Inflammatory macrophage (primary cell): ENCODE data around the gene CNGB1.
"Not testable (repeated sequence)": the region's sequence is repeated elsewhere in the genome, so short reads cannot be mapped to it uniquely, and the experiment has no call there.

Experiments
- DNase-seq, 2 donors: peaks; one replicate each; pipeline ENCODE4 v3.0.0-alpha.2; 2020 to 2022

The CNGB1 gene

GRCh38 chr16:57848181-57848580 is 122.7 kb downstream of the CNGB1 start:
- no peak for DNase-seq

GRCh38 chr16:57846931-57847330 is 124.0 kb downstream of the CNGB1 start:
- DNase-seq: not testable (repeated sequence)

DNA sequence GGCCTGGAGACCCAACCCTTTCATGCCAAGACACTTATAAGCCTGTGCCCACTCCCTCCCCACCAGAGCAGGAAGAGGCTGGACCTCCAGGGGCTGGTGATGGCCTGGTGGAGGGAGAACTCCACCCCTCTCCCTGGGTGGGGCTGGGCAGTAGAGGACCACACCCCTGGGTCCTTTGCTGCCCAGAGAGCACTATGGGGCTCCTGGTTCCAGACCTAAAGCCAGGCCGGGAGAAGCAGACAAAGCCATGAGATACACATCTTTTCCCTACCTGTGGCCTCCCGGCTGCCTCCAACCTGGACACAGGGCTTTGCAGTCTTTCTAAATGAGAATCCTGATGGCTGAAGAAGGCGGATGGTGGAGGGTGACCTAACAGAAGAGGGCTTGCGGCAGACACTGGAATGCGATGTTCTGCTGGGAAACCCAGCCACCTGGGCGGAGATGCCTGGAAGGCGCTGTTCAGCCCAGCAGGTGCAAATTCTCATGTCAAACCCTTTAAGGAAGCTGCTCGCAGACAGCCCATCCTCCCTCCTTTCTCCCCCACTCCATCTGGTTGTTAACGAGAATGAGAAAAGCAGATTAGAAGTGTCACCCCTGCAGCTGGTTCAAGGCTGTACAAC is 124.7 kb downstream of the CNGB1 start:
- no peak for DNase-seq

GRCh38 chr16:57845115-57845514 is 125.8 kb downstream of the CNGB1 start:
- no peak for DNase-seq

GRCh38 chr16:57844416-57845030 is 126.4 kb downstream of the CNGB1 start:
- DNase-seq: no peak

- no peak for DNase-seq
Observed at GRCh38 chr16:57843400-57843799, 127.5 kb downstream of the CNGB1 start.

DNA sequence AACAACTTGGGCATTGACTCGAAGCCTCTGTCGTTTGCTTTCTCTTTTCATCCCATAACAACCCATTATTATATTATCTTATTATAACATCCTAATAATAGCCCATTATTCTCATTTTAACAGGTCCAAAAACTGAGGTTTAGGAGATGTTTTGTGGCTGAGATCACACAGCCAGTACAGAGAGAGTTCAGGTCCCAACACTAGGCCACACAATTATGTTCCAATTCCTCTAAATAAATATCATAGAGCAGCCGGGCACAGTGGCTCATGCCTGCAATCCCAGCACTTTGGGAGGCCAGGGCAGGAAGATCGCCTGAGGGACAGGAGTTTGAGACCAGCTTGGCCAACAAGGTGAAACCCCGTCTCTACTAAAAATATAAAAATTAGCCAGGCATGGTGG is 128.3 kb downstream of the CNGB1 start:
- no peak for DNase-seq

GRCh38 chr16:57840833-57841232 is 130.1 kb downstream of the CNGB1 start:
- no peak for DNase-seq

DNA sequence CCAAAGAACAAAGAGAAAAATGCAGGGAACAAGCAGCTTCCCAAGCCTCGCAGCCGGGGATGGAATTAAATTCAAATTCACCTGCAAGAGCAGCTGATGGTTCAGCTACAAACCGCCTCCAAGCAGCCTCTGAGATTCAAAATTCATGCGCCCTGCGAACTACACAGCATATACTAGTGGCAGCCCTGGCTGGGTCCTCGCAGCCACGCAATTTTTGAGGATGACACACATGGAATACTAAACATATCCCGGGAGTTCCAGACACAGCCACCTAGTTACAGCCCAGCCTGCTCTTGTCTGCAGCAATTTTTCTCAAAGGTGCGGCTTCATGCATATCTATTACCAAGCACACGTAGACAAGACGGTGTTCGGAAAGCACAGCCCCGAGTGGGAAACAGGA is 132.8 kb downstream of the CNGB1 start:
- DNase-seq: no peak

GRCh38 chr16:57837305-57838125 is 133.4 kb downstream of the CNGB1 start:
- DNase-seq: no peak

GRCh38 chr16:57835439-57835838 is 135.5 kb downstream of the CNGB1 start:
- not testable (repeated sequence) for DNase-seq

DNA sequence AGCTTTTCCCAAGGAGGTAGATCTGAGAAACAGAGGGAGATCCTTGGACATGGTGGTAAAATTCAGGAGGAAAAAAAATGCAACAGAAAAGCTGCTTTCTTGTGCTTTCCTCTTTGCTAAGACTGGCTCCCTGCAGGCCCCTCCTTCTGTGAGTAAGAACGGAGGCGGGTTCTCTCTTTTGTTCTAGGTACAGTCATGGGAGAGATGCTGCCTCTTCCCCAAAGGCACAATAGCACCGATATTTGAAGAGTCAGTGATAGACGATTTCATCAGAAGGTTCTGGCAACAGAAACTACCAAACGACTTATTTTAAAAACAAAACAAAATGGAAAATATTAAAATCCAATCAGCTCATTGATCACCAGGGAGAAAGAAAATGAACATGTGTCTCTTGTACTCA is 136.0 kb downstream of the CNGB1 start:
- peak in 1 of 2 donors; percentile 46 for DNase-seq
